Measurements from ENCODE around the gene RHOBTB1.

GRCh38 chr10:60951272-60951724 is 7.3 kb upstream of the RHOBTB1 start:
- TF ChIP-seq, protein P1, sequence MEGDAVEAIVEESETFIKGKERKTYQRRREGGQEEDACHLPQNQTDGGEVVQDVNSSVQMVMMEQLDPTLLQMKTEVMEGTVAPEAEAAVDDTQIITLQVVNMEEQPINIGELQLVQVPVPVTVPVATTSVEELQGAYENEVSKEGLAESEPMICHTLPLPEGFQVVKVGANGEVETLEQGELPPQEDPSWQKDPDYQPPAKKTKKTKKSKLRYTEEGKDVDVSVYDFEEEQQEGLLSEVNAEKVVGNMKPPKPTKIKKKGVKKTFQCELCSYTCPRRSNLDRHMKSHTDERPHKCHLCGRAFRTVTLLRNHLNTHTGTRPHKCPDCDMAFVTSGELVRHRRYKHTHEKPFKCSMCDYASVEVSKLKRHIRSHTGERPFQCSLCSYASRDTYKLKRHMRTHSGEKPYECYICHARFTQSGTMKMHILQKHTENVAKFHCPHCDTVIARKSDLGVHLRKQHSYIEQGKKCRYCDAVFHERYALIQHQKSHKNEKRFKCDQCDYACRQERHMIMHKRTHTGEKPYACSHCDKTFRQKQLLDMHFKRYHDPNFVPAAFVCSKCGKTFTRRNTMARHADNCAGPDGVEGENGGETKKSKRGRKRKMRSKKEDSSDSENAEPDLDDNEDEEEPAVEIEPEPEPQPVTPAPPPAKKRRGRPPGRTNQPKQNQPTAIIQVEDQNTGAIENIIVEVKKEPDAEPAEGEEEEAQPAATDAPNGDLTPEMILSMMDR (IDR thresholded peaks at IDR 0.05) = no peak
- no peak for TF ChIP-seq ZFX (IDR thresholded peaks at IDR 0.05; ENCODE audit: borderline replicate concordance)

All from 22Rv1 (cell line).